ENCODE data around the gene DISC1.
"Not testable (repeated sequence)": the region's sequence is repeated elsewhere in the genome, so short reads cannot be mapped to it uniquely, and the experiment has no call there.

DISC1 gene

GRCh38 chr1:231776757-231777062 lies 150.1 kb downstream of the DISC1 start:
- no peak for TF ChIP-seq ZNF274 (IDR thresholded peaks at IDR 0.05; ENCODE audit: low read depth, low read length)

GRCh38 chr1:231778009-231778719 lies 151.6 kb downstream of the DISC1 start:
- no peak overlapping the region for H3K4me3 ChIP-seq (ENCODE audit: low read length)
- TF ChIP-seq ZNF274 (IDR thresholded peaks at IDR 0.05; ENCODE audit: low read depth, low read length) = no peak

More at GRCh38 chr1:231776757-231777062, 150.1 kb downstream of the DISC1 start:
- no peak overlapping the region for H3K4me3 ChIP-seq (ENCODE audit: low read length)

GRCh38 chr1:231779081-231779480 lies 152.5 kb downstream of the DISC1 start:
- no peak for TF ChIP-seq ZNF274 (IDR thresholded peaks at IDR 0.05; ENCODE audit: low read depth, low read length)
- no peak overlapping the region for H3K4me3 ChIP-seq (ENCODE audit: low read length)

GRCh38 chr1:231781892-231782291 lies 155.3 kb downstream of the DISC1 start:
- no peak for TF ChIP-seq ZNF274 (IDR thresholded peaks at IDR 0.05; ENCODE audit: low read depth, low read length)
- H3K4me3 ChIP-seq (ENCODE audit: low read length) = peak overlapping the region; percentile 64; the same call in 1 of the 2 replicates

GRCh38 chr1:231785073-231785472 lies 158.5 kb downstream of the DISC1 start:
- H3K4me3 ChIP-seq (ENCODE audit: low read length) = not testable (repeated sequence)

GRCh38 chr1:231786126-231786525 lies 159.5 kb downstream of the DISC1 start:
- no peak for TF ChIP-seq ZNF274 (IDR thresholded peaks at IDR 0.05; ENCODE audit: low read depth, low read length)
- H3K4me3 ChIP-seq (ENCODE audit: low read length) = no peak overlapping the region

GRCh38 chr1:231792634-231793033 lies 166.0 kb downstream of the DISC1 start:
- no peak overlapping the region for H3K4me3 ChIP-seq (ENCODE audit: low read length)
- TF ChIP-seq ZNF274 (IDR thresholded peaks at IDR 0.05; ENCODE audit: low read depth, low read length) = no peak

- H3K4me3 ChIP-seq (ENCODE audit: low read length) = no peak overlapping the region
- no peak for TF ChIP-seq ZNF274 (IDR thresholded peaks at IDR 0.05; ENCODE audit: low read depth, low read length)
These were observed 167.3 kb downstream of the DISC1 start for GRCh38 chr1:231793893-231794292.

- H3K4me3 ChIP-seq (ENCODE audit: low read length) = no peak overlapping the region
- TF ChIP-seq ZNF274 (IDR thresholded peaks at IDR 0.05; ENCODE audit: low read depth, low read length) = no peak
These were observed 169.6 kb downstream of the DISC1 start for GRCh38 chr1:231796141-231796540.

- no peak for TF ChIP-seq ZNF274 (IDR thresholded peaks at IDR 0.05; ENCODE audit: low read depth, low read length)
- H3K4me3 ChIP-seq (ENCODE audit: low read length) = no peak overlapping the region
These were observed 172.9 kb downstream of the DISC1 start for GRCh38 chr1:231799363-231799986.

- TF ChIP-seq ZNF274 (IDR thresholded peaks at IDR 0.05; ENCODE audit: low read depth, low read length) = no peak
- H3K4me3 ChIP-seq (ENCODE audit: low read length) = no peak overlapping the region
These were observed 173.5 kb downstream of the DISC1 start for GRCh38 chr1:231800108-231800507.

GRCh38 chr1:231801042-231801585 lies 174.5 kb downstream of the DISC1 start:
- no peak for TF ChIP-seq ZNF274 (IDR thresholded peaks at IDR 0.05; ENCODE audit: low read depth, low read length)
- H3K4me3 ChIP-seq (ENCODE audit: low read length) = no peak overlapping the region

GRCh38 chr1:231803353-231803752 lies 176.8 kb downstream of the DISC1 start:
- no peak for TF ChIP-seq ZNF274 (IDR thresholded peaks at IDR 0.05; ENCODE audit: low read depth, low read length)
- H3K4me3 ChIP-seq (ENCODE audit: low read length) = no peak overlapping the region

GRCh38 chr1:231806623-231807495 lies 180.3 kb downstream of the DISC1 start:
- H3K4me3 ChIP-seq (ENCODE audit: low read length) = no peak overlapping the region
- TF ChIP-seq ZNF274 (IDR thresholded peaks at IDR 0.05; ENCODE audit: low read depth, low read length) = no peak
